Natural killer cell treated with Interleukin-12 subunit alpha and Interleukin-12 subunit beta and Interleukin-15 and Interleukin-18, amount 100 ng/mL, for 72 hours (primary cell): ENCODE measurements around the gene ATF2. TPM values are rescaled to one million over a fixed set of nuclear protein-coding genes. Genes with fewer than 3 reads are reported as not detected.
A peak's percentile ranks its signal among the peaks of the same experiment; 100 is the strongest.

ENCODE experiments used
- ATAC-seq, 2 donors: fragments of 150-1000 bp; cut with Tn5 transposase in 1 of 2; sonication (Bioruptor Pico), chemical (Tn5 transposase) in 1 of 2; 2 replicates each; pipeline ENCODE4 v1.10.0; 2021
- DNase-seq: peaks from one replicate; pipeline ENCODE4 v3.0.0; 2022; ENCODE audit warnings: low spot score
- H3K27ac Mint-ChIP-seq, 2 donors: 1 replicate in 1 of 2; 2 replicates in 1 of 2; pipeline ENCODE4 v1.8.0; 2022; ENCODE audit warnings: mixed read lengths in 2 of 2, mild to moderate bottlenecking in 1 of 2, moderate library complexity in 1 of 2
- H3K27me3 Mint-ChIP-seq, 2 donors: 1 replicate in 1 of 2; 2 replicates in 1 of 2; pipeline ENCODE4 v1.8.0; 2022; ENCODE audit warnings: mixed read lengths in 2 of 2
- H3K36me3 Mint-ChIP-seq: one replicate; pipeline ENCODE4 v1.8.0; 2022; ENCODE audit warnings: mixed read lengths
- H3K4me1 Mint-ChIP-seq, 2 donors: 1 replicate in 1 of 2; 2 replicates in 1 of 2; pipeline ENCODE4 v1.8.0; 2022; ENCODE audit warnings: low read depth in 2 of 2, mixed read lengths in 2 of 2, mild to moderate bottlenecking in 1 of 2
- H3K4me3 Mint-ChIP-seq: one replicate; pipeline ENCODE4 v1.8.0; 2022; ENCODE audit warnings: mixed read lengths
- H3K9me3 Mint-ChIP-seq: 2 replicates; pipeline ENCODE4 v1.8.0; 2022; ENCODE audit warnings: mixed read lengths
- total RNA-seq, 2 donors: library from RNA; stranded (reverse); gene quantifications; one replicate each; pipeline ENCODE4 v1.2.3, GENCODE V29; 2022

The ATF2 gene
- total RNA-seq, 2 donors from 2014 or later = 62.8 to 74.3 TPM

GRCh38 chr2:175054340-175054739 lies 113.7 kb downstream of the ATF2 start:
- no peak overlapping the region for H3K4me3 Mint-ChIP-seq

GRCh38 chr2:175049661-175050060 lies 118.3 kb downstream of the ATF2 start:
- peaks cover 0 to 7% of the 10 kb centered on the region in 2 donors for H3K4me1 Mint-ChIP-seq
- H3K4me3 Mint-ChIP-seq = no peak overlapping the region
- H3K9me3 Mint-ChIP-seq = no peaks in the 10 kb centered on the region
- peaks cover 0 to 2% of the 10 kb centered on the region in 2 donors for H3K27me3 Mint-ChIP-seq
- H3K27ac Mint-ChIP-seq = no peak overlapping the region
- no peak for ATAC-seq
- no peak for DNase-seq
- H3K36me3 Mint-ChIP-seq = peaks cover 11% of the 10 kb centered on the region

More at GRCh38 chr2:175054340-175054739, 113.7 kb downstream of the ATF2 start:
- H3K36me3 Mint-ChIP-seq = peaks cover 16% of the 10 kb centered on the region
- ATAC-seq = no peak
- H3K27me3 Mint-ChIP-seq = no peaks in the 10 kb centered on the region
- no peaks in the 10 kb centered on the region for H3K4me1 Mint-ChIP-seq
- no peak for DNase-seq
- H3K9me3 Mint-ChIP-seq = no peaks in the 10 kb centered on the region
- H3K27ac Mint-ChIP-seq = no peak overlapping the region

DNA sequence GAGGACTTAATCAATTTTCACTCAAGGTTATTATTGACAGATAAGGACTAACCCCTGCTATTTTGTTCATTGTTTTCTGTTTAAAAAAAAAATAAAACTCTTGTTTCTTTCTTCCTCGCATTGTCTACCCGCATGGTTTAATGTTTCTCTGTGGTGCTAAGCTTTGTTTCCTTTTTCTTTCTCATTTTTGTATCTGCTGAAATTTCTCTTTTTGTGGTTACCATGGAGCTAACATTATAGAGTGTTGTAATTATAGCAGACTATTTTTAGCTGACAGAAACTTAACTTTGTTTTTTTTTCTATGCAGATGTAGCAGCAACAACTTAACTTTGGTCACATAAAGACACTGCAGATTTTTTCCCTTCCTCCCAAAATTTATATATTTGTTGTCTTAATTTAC lies 119.7 kb downstream of the ATF2 start:
- Mint-ChIP-seq H3K36me3 (peaks cover 11% of the 10 kb centered on the region), H3K27me3 (peaks cover 0 to 2% of the 10 kb centered on the region in 2 donors), H3K4me1 (peaks cover 0 to 7% of the 10 kb centered on the region in 2 donors), H3K27ac (no peak overlapping the region), H3K4me3 (no peak overlapping the region), H3K9me3 (peaks cover 3% of the 10 kb centered on the region)
- no peak for ATAC-seq
- DNase-seq = no peak

DNA sequence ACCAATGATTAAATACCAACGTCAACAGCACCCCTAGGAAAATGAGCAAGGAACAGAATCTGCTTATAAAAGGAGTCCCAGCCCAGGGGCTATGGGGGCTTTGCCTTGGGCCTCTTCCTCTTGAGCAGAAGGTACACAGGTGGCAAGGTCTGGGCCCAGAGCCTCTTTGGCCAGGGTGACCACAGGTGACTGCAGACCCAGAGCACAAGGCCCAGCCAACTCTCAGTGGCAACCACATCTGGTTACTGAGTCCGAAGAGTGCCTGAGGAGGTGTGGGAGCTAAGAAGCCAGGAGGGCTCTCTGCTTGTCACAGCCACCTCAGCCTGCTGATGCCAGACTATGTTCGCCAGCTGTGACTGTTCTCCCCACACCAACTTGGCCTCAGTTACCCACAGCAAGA lies 128.5 kb downstream of the ATF2 start:
- peaks cover 0 to 2% of the 10 kb centered on the region in 2 donors for H3K4me1 Mint-ChIP-seq

DNA sequence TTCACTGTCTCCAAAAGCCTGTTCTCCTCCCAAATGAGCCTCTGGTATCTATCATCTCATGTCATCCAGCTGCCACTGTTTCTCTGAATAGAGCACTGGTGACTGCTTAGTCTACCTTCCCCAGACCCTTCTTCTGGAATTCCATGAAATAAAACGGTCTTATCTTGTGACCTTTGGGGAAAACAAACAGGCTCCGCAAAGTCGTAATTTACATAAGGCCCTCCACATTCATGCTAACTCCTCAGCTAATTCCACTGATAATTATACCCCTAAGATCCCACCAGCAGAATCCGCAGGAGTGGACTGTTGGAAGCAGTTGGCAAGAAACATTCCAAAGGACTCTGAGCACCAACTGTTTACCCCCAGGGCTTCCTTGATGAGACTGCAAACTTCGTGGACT lies 129.0 kb downstream of the ATF2 start:
- DNase-seq (no peak), ATAC-seq (no peak)
- H3K27me3 Mint-ChIP-seq = no peaks in the 10 kb centered on the region
- H3K4me1 Mint-ChIP-seq = peaks cover 0 to 2% of the 10 kb centered on the region in 2 donors
- H3K9me3 Mint-ChIP-seq = peaks cover 3% of the 10 kb centered on the region
- no peaks in the 10 kb centered on the region for H3K36me3 Mint-ChIP-seq
- H3K4me3 Mint-ChIP-seq = no peak overlapping the region
- H3K27ac Mint-ChIP-seq = no peak overlapping the region

More for the DNA sequence above, 128.5 kb downstream of the ATF2 start:
- no peak for DNase-seq
- no peaks in the 10 kb centered on the region for H3K27me3 Mint-ChIP-seq
- H3K4me3 Mint-ChIP-seq = no peak overlapping the region
- no peak for ATAC-seq
- H3K9me3 Mint-ChIP-seq = peaks cover 3% of the 10 kb centered on the region
- no peak overlapping the region for H3K27ac Mint-ChIP-seq
- H3K36me3 Mint-ChIP-seq = no peaks in the 10 kb centered on the region

DNA sequence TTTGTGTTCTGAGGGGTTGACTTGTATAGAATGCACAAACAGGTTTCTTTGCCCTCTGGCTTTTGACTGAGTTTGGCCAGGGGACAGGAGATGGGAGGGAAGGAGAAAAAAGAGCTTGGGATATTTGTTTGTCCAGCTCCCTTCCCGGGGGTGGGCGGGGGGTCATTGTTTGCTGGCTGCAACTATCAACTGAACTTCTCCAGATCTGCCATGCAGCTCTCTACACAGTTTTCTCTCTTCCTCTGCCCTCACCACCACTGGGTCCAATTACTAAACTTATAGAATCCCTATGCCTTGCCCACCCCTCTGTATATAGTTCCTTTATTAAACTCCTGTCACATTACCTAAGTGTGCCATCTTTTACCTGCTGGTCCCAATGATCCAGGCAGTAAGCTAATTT lies 130.1 kb downstream of the ATF2 start:
- no peak overlapping the region for H3K4me3 Mint-ChIP-seq
- ATAC-seq (no peak), DNase-seq (no peak)
- no peaks in the 10 kb centered on the region for H3K9me3 Mint-ChIP-seq
- H3K27ac Mint-ChIP-seq = no peak overlapping the region
- no peaks in the 10 kb centered on the region for H3K36me3 Mint-ChIP-seq
- peaks cover 0 to 2% of the 10 kb centered on the region in 2 donors for H3K4me1 Mint-ChIP-seq
- H3K27me3 Mint-ChIP-seq = peaks cover 0 to 2% of the 10 kb centered on the region in 2 donors

- Mint-ChIP-seq H3K27ac (no peak overlapping the region), H3K9me3 (no peaks in the 10 kb centered on the region)
Measured at GRCh38 chr2:175036582-175037018, 131.4 kb downstream of the ATF2 start.

GRCh38 chr2:175035806-175036205 lies 132.2 kb downstream of the ATF2 start:
- H3K4me3 Mint-ChIP-seq = no peak overlapping the region
- DNase-seq = no peak
- H3K36me3 Mint-ChIP-seq = no peaks in the 10 kb centered on the region
- no peak overlapping the region for H3K27ac Mint-ChIP-seq
- H3K4me1 Mint-ChIP-seq = peaks cover 0 to 2% of the 10 kb centered on the region in 2 donors
- no peaks in the 10 kb centered on the region for H3K9me3 Mint-ChIP-seq
- peaks cover 0 to 2% of the 10 kb centered on the region in 2 donors for H3K27me3 Mint-ChIP-seq
- ATAC-seq = no peak

More at GRCh38 chr2:175036582-175037018, 131.4 kb downstream of the ATF2 start:
- H3K4me3 Mint-ChIP-seq = no peak overlapping the region
- H3K36me3 Mint-ChIP-seq = no peaks in the 10 kb centered on the region
- peaks cover 0 to 2% of the 10 kb centered on the region in 2 donors for H3K27me3 Mint-ChIP-seq
- DNase-seq = no peak
- no peak for ATAC-seq
- peaks cover 0 to 2% of the 10 kb centered on the region in 2 donors for H3K4me1 Mint-ChIP-seq

- Mint-ChIP-seq H3K36me3 (no peaks in the 10 kb centered on the region), H3K27me3 (peaks cover 0 to 2% of the 10 kb centered on the region in 2 donors), H3K4me3 (no peak overlapping the region), H3K4me1 (peaks cover 0 to 2% of the 10 kb centered on the region in 2 donors), H3K9me3 (no peaks in the 10 kb centered on the region), H3K27ac (no peak overlapping the region)
- ATAC-seq (no peak), DNase-seq (no peak)
Measured at GRCh38 chr2:175034716-175035115, 133.3 kb downstream of the ATF2 start.

DNA sequence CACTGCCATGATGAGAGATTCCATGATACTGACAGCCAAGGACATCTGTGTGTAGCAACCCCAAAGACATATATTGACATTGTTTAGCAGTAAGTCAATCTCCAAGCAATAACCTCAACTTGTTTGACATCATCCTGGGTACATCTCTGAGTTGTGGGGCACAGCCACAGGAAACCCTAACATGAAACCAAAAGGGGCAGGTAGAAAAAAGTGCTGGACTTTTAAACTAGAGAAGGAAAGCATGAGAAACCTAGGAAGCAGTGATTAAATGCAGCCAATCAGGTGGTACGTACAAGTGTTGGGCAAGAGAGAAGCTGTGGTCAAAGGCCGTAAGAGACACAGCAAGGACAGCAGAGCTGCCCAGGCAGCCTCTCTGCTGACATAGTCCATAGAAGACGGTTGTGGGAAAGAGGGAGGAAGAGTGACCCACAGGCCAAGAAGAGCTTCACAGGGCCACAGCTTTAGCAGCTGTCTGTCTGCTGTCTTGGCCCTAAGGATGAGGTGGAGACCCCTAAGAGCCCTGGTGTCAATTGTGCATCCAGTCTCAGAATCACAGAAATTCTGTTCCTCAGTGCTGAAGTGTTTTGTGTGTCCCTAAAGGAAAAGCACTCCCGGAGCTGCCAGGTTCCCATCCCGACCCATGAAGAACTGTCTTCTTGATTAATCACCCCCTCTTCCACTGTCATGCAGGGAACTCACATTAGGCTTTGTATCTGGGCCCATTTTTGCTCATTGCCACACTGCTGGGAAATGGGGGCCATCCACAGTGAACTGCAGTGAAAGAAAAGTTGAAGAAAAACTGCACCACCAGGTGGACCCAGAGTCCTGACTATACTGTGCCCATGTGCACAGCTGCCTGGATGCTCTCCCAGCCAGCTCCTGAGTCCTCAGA lies 137.4 kb downstream of the ATF2 start:
- no peak for DNase-seq
- H3K27me3 Mint-ChIP-seq = peaks cover 0 to 2% of the 10 kb centered on the region in 2 donors
- no peaks in the 10 kb centered on the region for H3K36me3 Mint-ChIP-seq
- H3K4me1 Mint-ChIP-seq = no peaks in the 10 kb centered on the region
- no peaks in the 10 kb centered on the region for H3K9me3 Mint-ChIP-seq
- no peak overlapping the region for H3K27ac Mint-ChIP-seq
- no peak overlapping the region for H3K4me3 Mint-ChIP-seq
- peak in 1 of 2 donors; percentile 52 for ATAC-seq

DNA sequence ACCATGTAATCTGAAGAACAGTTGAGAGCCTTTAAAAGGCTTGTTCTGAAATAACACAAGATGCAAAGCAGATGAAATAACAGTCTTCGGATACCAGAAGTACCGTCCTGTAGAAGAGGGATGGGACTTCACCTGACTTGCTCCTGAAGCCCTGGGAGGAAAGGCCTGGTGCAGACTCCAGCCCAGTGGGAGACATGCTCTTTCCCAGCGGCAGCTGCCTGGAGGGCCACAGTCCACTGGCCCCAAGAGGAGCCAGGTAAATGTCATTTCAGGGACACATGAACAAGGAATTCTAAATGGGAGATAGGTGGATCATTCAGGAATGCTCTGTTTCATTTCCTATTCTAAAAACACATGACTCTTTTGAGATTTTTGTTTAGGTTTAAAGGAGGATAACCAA lies 140.2 kb downstream of the ATF2 start:
- Mint-ChIP-seq H3K4me1 (no peaks in the 10 kb centered on the region), H3K4me3 (no peak overlapping the region), H3K36me3 (no peaks in the 10 kb centered on the region), H3K9me3 (no peaks in the 10 kb centered on the region), H3K27me3 (peaks cover 0 to 2% of the 10 kb centered on the region in 2 donors), H3K27ac (no peak overlapping the region)
- DNase-seq = no peak
- ATAC-seq = no peak

- no peak for DNase-seq
- no peak overlapping the region for H3K4me3 Mint-ChIP-seq
- H3K27ac Mint-ChIP-seq = no peak overlapping the region
- H3K27me3 Mint-ChIP-seq = peaks cover 0 to 2% of the 10 kb centered on the region in 2 donors
- H3K9me3 Mint-ChIP-seq = no peaks in the 10 kb centered on the region
- H3K36me3 Mint-ChIP-seq = no peaks in the 10 kb centered on the region
- ATAC-seq = no peak
- no peaks in the 10 kb centered on the region for H3K4me1 Mint-ChIP-seq
Measured at GRCh38 chr2:175026385-175026784, 141.6 kb downstream of the ATF2 start.

DNA sequence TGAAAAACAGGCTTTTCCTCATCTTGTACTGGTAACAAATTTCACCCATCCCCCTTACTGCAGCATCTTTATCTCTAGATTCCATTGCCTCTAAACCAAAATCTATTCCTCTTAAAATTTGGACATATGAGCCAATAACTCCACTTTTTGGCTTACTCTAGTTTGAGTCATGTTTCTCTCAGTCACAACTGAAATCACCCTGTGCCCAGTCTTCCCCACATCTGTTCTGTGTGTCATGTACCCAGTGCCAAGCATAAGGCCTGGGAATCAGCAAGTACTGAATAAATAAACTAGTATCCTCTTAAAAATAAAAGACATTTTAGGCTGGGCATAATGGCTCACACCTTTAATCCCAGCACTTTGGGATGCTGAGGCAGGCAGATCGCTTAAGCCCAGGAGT lies 142.1 kb downstream of the ATF2 start:
- Mint-ChIP-seq H3K36me3 (no peaks in the 10 kb centered on the region), H3K4me3 (no peak overlapping the region), H3K27ac (no peak overlapping the region)

DNA sequence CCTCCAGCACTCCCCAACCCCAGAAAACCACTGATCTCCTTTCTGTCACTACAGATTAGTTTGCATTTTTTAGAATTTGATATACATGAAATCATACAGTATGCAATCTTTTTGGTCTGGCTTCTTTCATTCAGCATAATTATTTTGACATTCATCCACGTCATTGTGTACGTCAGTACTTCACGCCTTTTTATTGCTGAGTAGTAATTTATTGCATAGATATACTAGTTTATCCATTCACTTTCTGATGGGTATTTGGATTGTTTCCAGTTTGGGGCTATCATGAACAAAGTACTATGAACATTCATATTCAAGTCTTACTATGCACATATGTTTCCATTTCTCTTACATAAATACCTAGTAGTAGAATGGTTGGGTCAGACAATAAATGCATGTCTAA lies 142.8 kb downstream of the ATF2 start:
- Mint-ChIP-seq H3K36me3 (no peaks in the 10 kb centered on the region), H3K4me1 (no peaks in the 10 kb centered on the region), H3K9me3 (no peaks in the 10 kb centered on the region), H3K27me3 (peaks cover 0 to 8% of the 10 kb centered on the region in 2 donors), H3K27ac (no peak overlapping the region), H3K4me3 (no peak overlapping the region)
- DNase-seq (no peak), ATAC-seq (no peak)

More for the DNA sequence above, 142.1 kb downstream of the ATF2 start:
- ATAC-seq = no peak
- DNase-seq = no peak
- Mint-ChIP-seq H3K27me3 (peaks cover 0 to 6% of the 10 kb centered on the region in 2 donors), H3K9me3 (no peaks in the 10 kb centered on the region), H3K4me1 (no peaks in the 10 kb centered on the region)
